Activated CD8-positive, alpha-beta T cell treated with anti-CD3 and anti-CD28 coated beads, Interleukin-2, amount 10 ng/mL, durations not matched to agents 7 days and 5 days (primary cell): Measurements from ENCODE around the gene FRMD7. TPM values are rescaled to one million over a fixed set of nuclear protein-coding genes. Genes with fewer than 3 reads are reported as not detected.

ENCODE experiments used
- ATAC-seq: fragments of 150-1000 bp; cut with Tn5 transposase; one replicate; pipeline ENCODE4 v1.10.0; 2021; ENCODE audit warnings: moderate library complexity
- CTCF ChIA-PET: fragments of 350-600 bp; sonication (Branson Sonifier 250); formaldehyde crosslinking; loops from one replicate; lab custom pipeline; 2021; ENCODE audit warnings: antibody characterized with exemption; lab: Charles Lee
- POLR2A ChIA-PET: fragments of 350-600 bp; sonication (Branson Sonifier 250); formaldehyde crosslinking; loops from one replicate; lab custom pipeline; 2021; ENCODE audit warnings: antibody characterized with exemption; lab: Charles Lee
- DNase-seq: peaks from one replicate; pipeline ENCODE4 v3.0.0-alpha.2; 2020
- H3K27ac Mint-ChIP-seq: one replicate; pipeline ENCODE4 v1.8.0; 2021; ENCODE audit warnings: mild to moderate bottlenecking, mixed read lengths
- H3K27me3 Mint-ChIP-seq: one replicate; pipeline ENCODE4 v1.8.0; 2021; ENCODE audit warnings: low read depth, mixed read lengths
- H3K36me3 Mint-ChIP-seq: one replicate; pipeline ENCODE4 v1.8.0; 2021; ENCODE audit warnings: low read depth, mixed read lengths
- H3K4me1 Mint-ChIP-seq: one replicate; pipeline ENCODE4 v1.8.0; 2021; ENCODE audit warnings: low read depth, mixed read lengths
- H3K4me3 Mint-ChIP-seq: one replicate; pipeline ENCODE4 v1.8.0; 2021; ENCODE audit warnings: mild to moderate bottlenecking, mixed read lengths
- H3K9me3 Mint-ChIP-seq: one replicate; pipeline ENCODE4 v1.8.0; 2022; ENCODE audit warnings: mixed read lengths; ENCODE audit not compliant: insufficient read depth
- total RNA-seq, 2 experiments: library from RNA; stranded (reverse); gene quantifications; one replicate each; pipeline ENCODE4 v1.2.3, GENCODE V29; 2021

FRMD7 gene
- total RNA-seq, 2 experiments from 2014 or later, result not detected

DNA sequence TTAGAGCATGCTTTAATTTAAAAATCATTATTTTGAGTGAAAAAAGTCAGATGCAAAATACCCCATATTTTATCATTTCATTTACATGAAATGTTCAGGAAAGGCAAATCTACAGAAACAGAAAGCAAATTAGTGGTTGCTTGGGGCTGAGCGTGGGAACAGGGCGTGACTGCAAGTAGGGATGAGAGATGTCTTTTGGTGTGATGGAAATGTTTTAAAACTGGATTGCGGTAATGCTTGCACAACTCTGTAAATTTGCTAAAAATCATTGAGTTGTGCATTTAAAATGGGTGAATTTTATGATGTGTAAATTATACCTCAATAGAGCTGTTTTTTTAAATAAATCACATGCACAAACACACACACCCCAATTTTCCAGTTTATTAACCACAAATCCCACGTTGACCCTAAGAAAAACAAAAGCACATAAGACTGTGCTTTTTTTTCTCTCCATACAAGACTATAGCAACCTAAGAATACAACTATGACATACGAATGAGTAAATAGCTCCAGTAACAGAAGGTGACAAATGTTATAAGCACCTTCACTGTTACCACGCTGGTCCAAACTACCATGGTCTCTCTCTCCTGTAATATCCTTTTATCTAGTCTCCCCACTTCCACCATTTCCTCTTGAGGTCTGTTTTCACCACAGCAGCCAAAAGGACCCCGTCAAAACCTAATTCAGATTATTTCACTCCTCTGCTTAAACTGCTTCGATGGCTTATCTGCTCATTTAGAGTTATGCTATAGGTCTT is 37.2 kb downstream of the FRMD7 start:
- DNase-seq (no peak), ATAC-seq (no peak)
- no peak overlapping the region for H3K4me3 Mint-ChIP-seq
- no peaks in the 10 kb centered on the region for H3K27me3 Mint-ChIP-seq
- ChIA-PET POLR2A (no interaction called here), CTCF (interaction anchor here (1.3 to 4.0 kb wide), 2 partner anchors 129 to 263 kb away, joined by 4 to 60 read pairs; partner anchors contain the start of gene RAP2C)
- H3K4me1 Mint-ChIP-seq, result peaks cover 13% of the 10 kb centered on the region
- no peaks in the 10 kb centered on the region for H3K9me3 Mint-ChIP-seq
- no peaks in the 10 kb centered on the region for H3K36me3 Mint-ChIP-seq
- no peak overlapping the region for H3K27ac Mint-ChIP-seq

DNA sequence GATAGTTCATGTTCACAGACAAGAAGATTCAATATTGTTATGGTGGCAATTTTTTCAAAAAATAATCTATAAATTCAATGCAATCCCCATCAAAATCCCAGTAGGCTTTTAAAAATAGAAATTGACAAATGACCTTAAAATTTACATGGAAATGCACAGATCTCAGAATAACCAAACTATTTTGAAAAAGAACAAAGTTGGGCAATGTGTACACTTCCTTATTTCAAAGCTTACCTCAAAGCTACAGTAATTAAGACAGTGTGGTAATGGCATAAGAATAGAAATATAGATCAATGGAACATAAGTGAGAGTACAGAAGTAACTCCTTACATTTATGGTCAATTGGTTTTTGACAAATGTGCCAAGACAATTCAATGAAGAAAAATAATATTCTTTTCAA is 39.0 kb downstream of the FRMD7 start:
- Mint-ChIP-seq H3K36me3 (no peaks in the 10 kb centered on the region), H3K27ac (no peak overlapping the region), H3K9me3 (no peaks in the 10 kb centered on the region), H3K4me1 (peaks cover 13% of the 10 kb centered on the region), H3K4me3 (no peak overlapping the region), H3K27me3 (peaks cover 6% of the 10 kb centered on the region)
- ChIA-PET CTCF (no interaction called here), POLR2A (no interaction called here)
- no peak for ATAC-seq
- DNase-seq, result no peak

GRCh38 chrX:132086672-132087071 is 41.1 kb downstream of the FRMD7 start:
- H3K27ac Mint-ChIP-seq, result no peak overlapping the region
- H3K4me3 Mint-ChIP-seq, result no peak overlapping the region
- H3K4me1 Mint-ChIP-seq, result peaks cover 13% of the 10 kb centered on the region
- ChIA-PET POLR2A (no interaction called here), CTCF (no interaction called here)
- H3K9me3 Mint-ChIP-seq, result no peaks in the 10 kb centered on the region
- DNase-seq (no peak), ATAC-seq (no peak)
- peaks cover 6% of the 10 kb centered on the region for H3K27me3 Mint-ChIP-seq
- no peaks in the 10 kb centered on the region for H3K36me3 Mint-ChIP-seq

GRCh38 chrX:132085786-132086185 is 42.0 kb downstream of the FRMD7 start:
- CTCF ChIA-PET, result no interaction called here
- no peaks in the 10 kb centered on the region for H3K9me3 Mint-ChIP-seq

DNA sequence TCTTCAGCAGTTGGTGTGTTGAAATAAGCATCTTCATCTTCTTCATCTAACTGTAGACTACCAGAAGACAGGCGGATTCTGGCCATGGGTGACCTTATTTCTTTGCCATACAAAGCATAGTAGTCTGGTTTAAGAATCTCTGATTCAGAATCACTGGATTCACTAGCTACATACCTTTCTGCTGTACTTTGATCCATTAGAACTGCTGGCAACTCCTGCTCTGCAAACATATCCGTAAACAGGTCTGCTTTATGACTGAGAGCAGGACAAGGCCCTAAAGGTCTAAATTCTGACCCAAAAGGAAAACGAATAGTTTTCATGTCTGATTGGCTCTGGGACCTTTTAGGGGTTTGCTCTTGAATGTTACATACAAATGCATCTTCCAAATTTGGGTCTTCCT is 49.9 kb downstream of the FRMD7 start:
- peaks cover 11% of the 10 kb centered on the region for H3K36me3 Mint-ChIP-seq
- POLR2A ChIA-PET, result interaction anchor here (0.7 kb wide), 1 partner anchor 159 kb away, joined by 3 read pairs; no protein-coding TSS in a partner anchor
- H3K27ac Mint-ChIP-seq, result no peak overlapping the region
- no peak for DNase-seq
- ATAC-seq, result no peak
- H3K9me3 Mint-ChIP-seq, result no peaks in the 10 kb centered on the region
- H3K4me3 Mint-ChIP-seq, result no peak overlapping the region
- H3K4me1 Mint-ChIP-seq, result no peaks in the 10 kb centered on the region
- no peaks in the 10 kb centered on the region for H3K27me3 Mint-ChIP-seq
- CTCF ChIA-PET, result interaction anchor here (1.8 to 1.9 kb wide), 2 partner anchors 14 to 16 kb away, joined by 4 to 5 read pairs; no protein-coding TSS in a partner anchor

More at GRCh38 chrX:132085786-132086185, 42.0 kb downstream of the FRMD7 start:
- Mint-ChIP-seq H3K4me3 (no peak overlapping the region), H3K27me3 (peaks cover 6% of the 10 kb centered on the region), H3K27ac (no peak overlapping the region), H3K4me1 (peaks cover 7% of the 10 kb centered on the region), H3K36me3 (no peaks in the 10 kb centered on the region)
- ATAC-seq, result no peak
- DNase-seq, result no peak
- POLR2A ChIA-PET, result no interaction called here

- no peak for ATAC-seq
- CTCF ChIA-PET, result interaction anchor here (1.8 to 1.9 kb wide), 2 partner anchors 15 kb away, joined by 4 to 5 read pairs; no protein-coding TSS in a partner anchor
- Mint-ChIP-seq H3K9me3 (no peaks in the 10 kb centered on the region), H3K36me3 (peaks cover 12% of the 10 kb centered on the region), H3K27me3 (no peaks in the 10 kb centered on the region), H3K4me3 (no peak overlapping the region), H3K4me1 (no peaks in the 10 kb centered on the region), H3K27ac (no peak overlapping the region)
- POLR2A ChIA-PET, result interaction anchor here (0.7 kb wide), 1 partner anchor 159 kb away, joined by 3 read pairs; no protein-coding TSS in a partner anchor
- no peak for DNase-seq
Measured at GRCh38 chrX:132077414-132077813, 50.4 kb downstream of the FRMD7 start.

GRCh38 chrX:132071254-132071653 is 56.6 kb downstream of the FRMD7 start:
- no peaks in the 10 kb centered on the region for H3K9me3 Mint-ChIP-seq
- H3K27me3 Mint-ChIP-seq, result no peaks in the 10 kb centered on the region
- CTCF ChIA-PET, result interaction anchor here (0.9 to 1.8 kb wide), 6 partner anchors 9 to 230 kb away, joined by 3 to 6 read pairs (median 4); no protein-coding TSS in a partner anchor
- H3K4me1 Mint-ChIP-seq, result no peaks in the 10 kb centered on the region
- ATAC-seq, result no peak
- H3K27ac Mint-ChIP-seq, result no peak overlapping the region
- POLR2A ChIA-PET, result interaction anchor here (1.2 kb wide), 1 partner anchor 48 kb away, joined by 4 read pairs; the partner anchor contains the start of gene STK26
- no peak overlapping the region for H3K4me3 Mint-ChIP-seq
- peaks cover 16% of the 10 kb centered on the region for H3K36me3 Mint-ChIP-seq
- DNase-seq, result no peak

- Mint-ChIP-seq H3K4me3 (no peak overlapping the region), H3K4me1 (no peaks in the 10 kb centered on the region), H3K27me3 (no peaks in the 10 kb centered on the region), H3K9me3 (no peaks in the 10 kb centered on the region), H3K27ac (no peak overlapping the region), H3K36me3 (peaks cover 15% of the 10 kb centered on the region)
- ChIA-PET CTCF (no interaction called here), POLR2A (no interaction called here)
- DNase-seq, result no peak
- no peak for ATAC-seq
Measured at GRCh38 chrX:132068405-132068804, 59.4 kb downstream of the FRMD7 start.

GRCh38 chrX:132063862-132064261 is 64.0 kb downstream of the FRMD7 start:
- Mint-ChIP-seq H3K4me3 (no peak overlapping the region), H3K4me1 (peaks cover 3% of the 10 kb centered on the region)
- CTCF ChIA-PET, result interaction anchor here (0.9 kb wide), 1 partner anchor 9 kb away, joined by 3 read pairs; no protein-coding TSS in a partner anchor

GRCh38 chrX:132063334-132063733 is 64.5 kb downstream of the FRMD7 start:
- ChIA-PET CTCF (interaction anchor here (0.9 to 1.3 kb wide), 2 partner anchors 8 to 9 kb away, joined by 3 to 5 read pairs; no protein-coding TSS in a partner anchor), POLR2A (no interaction called here)
- H3K4me1 Mint-ChIP-seq, result peaks cover 3% of the 10 kb centered on the region
- H3K27me3 Mint-ChIP-seq, result no peaks in the 10 kb centered on the region
- DNase-seq (no peak), ATAC-seq (no peak)
- no peaks in the 10 kb centered on the region for H3K9me3 Mint-ChIP-seq
- H3K27ac Mint-ChIP-seq, result no peak overlapping the region
- H3K36me3 Mint-ChIP-seq, result peaks cover 14% of the 10 kb centered on the region
- no peak overlapping the region for H3K4me3 Mint-ChIP-seq

More at GRCh38 chrX:132063862-132064261, 64.0 kb downstream of the FRMD7 start:
- H3K27ac Mint-ChIP-seq, result no peak overlapping the region
- H3K9me3 Mint-ChIP-seq, result no peaks in the 10 kb centered on the region
- peaks cover 17% of the 10 kb centered on the region for H3K36me3 Mint-ChIP-seq
- POLR2A ChIA-PET, result no interaction called here
- ATAC-seq, result no peak
- DNase-seq, result no peak
- H3K27me3 Mint-ChIP-seq, result no peaks in the 10 kb centered on the region

GRCh38 chrX:132059973-132060540 is 67.8 kb downstream of the FRMD7 start:
- H3K27ac Mint-ChIP-seq, result no peak overlapping the region
- peaks cover 23% of the 10 kb centered on the region for H3K36me3 Mint-ChIP-seq
- no peak for ATAC-seq
- ChIA-PET CTCF (no interaction called here), POLR2A (no interaction called here)
- H3K27me3 Mint-ChIP-seq, result no peaks in the 10 kb centered on the region
- H3K4me3 Mint-ChIP-seq, result no peak overlapping the region
- peaks cover 3% of the 10 kb centered on the region for H3K4me1 Mint-ChIP-seq
- no peak for DNase-seq
- no peaks in the 10 kb centered on the region for H3K9me3 Mint-ChIP-seq

DNA sequence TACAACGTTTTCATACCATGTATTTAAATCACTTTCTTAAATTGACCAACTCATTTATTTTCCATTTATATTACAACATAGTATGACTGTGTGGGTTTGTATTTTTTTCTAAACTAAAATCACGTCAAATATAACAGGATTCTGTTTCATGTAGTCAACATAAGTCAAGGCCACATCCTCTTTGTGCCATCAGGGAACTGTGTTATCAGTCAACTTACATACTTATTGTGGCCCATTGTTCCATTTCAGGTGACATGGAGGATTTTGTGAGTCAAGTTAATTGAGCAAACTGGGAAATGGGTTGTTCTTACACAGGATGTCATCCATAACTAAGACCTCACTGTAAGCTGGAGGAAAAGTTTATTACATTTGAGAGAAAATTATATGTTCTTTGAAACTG is 68.8 kb downstream of the FRMD7 start:
- Mint-ChIP-seq H3K4me3 (no peak overlapping the region), H3K27me3 (no peaks in the 10 kb centered on the region), H3K9me3 (no peaks in the 10 kb centered on the region), H3K36me3 (peaks cover 22% of the 10 kb centered on the region), H3K27ac (no peak overlapping the region), H3K4me1 (peaks cover 3% of the 10 kb centered on the region)
- ChIA-PET CTCF (no interaction called here), POLR2A (no interaction called here)
- no peak for DNase-seq
- no peak for ATAC-seq
